HG02763 (cell line): ENCODE data around the gene CXorf65.

Source experiments
- ATAC-seq: cut with Tn5 transposase; IDR thresholded peaks from one replicate; pipeline ENCODE4 v1.9.1; 2021; ENCODE audit warnings: mild to moderate bottlenecking, moderate library complexity; ENCODE audit not compliant: unreplicated experiment

CXorf65 gene

GRCh38 chrX:71068044-71068918, 38.3 kb downstream of the CXorf65 start, which contains the start of gene SNX12:
TSS of gene SNX12 (minus strand) at chrX:71068334. CDS start at chrX:71068306, 28 bp downstream.
- ATAC-seq, result peak; percentile 92

GRCh38 chrX:71067712-71068043, 38.9 kb downstream of the CXorf65 start:
- no peak for ATAC-seq

- no peak for ATAC-seq
These were observed 39.5 kb downstream of the CXorf65 start for GRCh38 chrX:71067089-71067488.

- ATAC-seq, result no peak
These were observed 46.4 kb downstream of the CXorf65 start for GRCh38 chrX:71060127-71060526.

- no peak for ATAC-seq
These were observed 48.6 kb downstream of the CXorf65 start for GRCh38 chrX:71057848-71058530.

- ATAC-seq, result no peak
These were observed 49.7 kb downstream of the CXorf65 start for GRCh38 chrX:71056867-71057266.
